ENCODE data around the gene CFAP53.

CFAP53 gene

DNA sequence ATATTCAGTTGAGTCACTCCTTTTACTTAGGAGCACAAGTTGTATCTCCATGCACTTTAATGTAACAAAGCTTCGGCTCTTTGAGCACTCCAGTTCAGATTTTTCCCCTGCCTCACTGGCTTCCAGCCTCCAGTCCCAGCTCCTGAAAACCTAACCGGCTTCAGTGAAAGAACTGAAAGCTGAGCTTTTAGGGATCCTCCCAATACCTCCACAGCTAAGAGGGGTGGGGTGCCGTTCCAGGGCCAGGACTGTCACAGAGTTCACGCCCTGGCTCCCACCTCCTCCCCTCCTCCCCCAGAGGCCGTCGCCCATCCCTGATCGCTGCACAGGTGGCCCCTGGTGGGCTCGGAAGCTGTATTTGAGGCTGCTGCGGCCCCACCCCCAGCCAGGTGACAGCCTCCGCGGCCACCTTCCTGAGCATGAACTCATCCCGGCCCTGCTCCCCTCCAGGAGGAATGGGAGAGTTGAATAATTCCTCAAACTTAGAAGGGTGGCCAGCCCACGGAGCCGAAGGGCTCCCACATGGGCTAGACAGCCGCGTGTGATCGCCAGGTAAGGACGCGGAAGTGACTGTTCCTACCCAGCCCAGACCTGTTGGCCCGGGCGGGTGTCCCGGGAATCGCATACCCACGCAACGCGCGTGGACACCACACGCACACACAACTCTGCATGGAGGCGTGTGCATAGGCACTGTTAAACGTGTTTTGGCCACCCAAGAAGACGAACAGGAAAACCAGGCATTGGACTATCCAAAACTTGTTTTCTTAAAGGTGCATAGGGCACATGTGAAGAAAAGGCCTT lies 73.1 kb downstream of the CFAP53 start:
- DNase-seq, result no peak

DNA sequence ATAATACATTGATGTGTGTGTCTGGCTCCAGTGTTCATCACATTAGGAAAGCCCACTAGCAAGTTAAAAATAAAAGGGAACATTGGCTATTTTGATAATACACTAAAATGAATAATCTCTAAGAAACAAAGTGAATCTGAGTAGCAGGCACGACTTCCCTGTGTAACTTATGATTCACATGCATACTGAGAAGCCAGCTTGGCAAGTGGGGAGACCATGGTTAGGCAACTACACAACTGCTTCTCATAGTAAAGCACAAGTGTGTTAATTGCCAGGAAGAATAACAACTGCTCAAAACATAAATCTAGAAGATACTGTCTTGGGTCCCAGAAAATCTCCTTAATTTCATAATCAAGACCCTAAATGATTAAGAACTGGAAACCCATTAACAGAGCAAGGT lies 75.4 kb downstream of the CFAP53 start:
- DNase-seq, result no peak

DNA sequence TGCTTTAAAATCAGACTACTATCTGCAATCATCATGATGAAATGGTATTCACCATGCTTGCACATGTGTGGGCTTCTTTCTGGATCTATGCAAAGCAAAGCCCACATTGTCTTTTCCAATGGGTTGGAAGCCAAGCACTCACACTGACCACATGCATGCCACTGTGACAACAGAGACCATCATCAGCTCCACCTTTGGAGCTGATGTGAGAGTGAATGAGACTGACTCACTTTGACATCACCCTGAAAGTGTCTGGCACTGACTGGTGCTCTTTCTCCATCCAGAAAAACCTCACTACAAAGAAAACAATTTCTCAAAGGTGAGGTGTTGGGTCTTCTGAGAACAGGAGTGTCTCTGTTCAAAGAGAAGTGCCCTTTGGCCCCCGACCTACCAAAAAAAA lies 76.1 kb downstream of the CFAP53 start:
- DNase-seq, result no peak

- DNase-seq, result no peak
These were observed 77.1 kb downstream of the CFAP53 start for GRCh38 chr18:50189160-50189559.

GRCh38 chr18:50188652-50189051 lies 77.6 kb downstream of the CFAP53 start:
- no peak for DNase-seq

GRCh38 chr18:50187659-50188058 lies 78.6 kb downstream of the CFAP53 start:
- DNase-seq, result no peak

- DNase-seq, result no peak
These were observed 79.9 kb downstream of the CFAP53 start for GRCh38 chr18:50186385-50186784.

DNA sequence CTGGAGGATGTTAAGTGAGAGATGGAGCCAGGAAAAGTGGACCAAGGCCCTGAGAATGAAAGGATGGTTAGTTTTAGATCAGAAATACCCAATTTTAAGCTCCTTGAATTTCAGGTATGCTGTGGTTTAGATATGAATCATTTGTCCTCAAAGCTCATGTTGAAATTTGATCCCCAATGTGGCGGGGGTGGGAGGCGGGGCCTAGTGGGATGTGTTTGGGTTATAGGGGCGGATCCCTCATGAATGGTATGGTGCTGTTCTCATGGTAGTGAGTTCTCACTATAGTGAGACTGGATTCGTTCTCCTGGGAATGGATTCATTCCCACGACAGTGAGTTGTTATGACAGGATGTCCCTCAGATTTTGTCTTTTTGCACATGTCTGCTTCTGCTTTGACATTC lies 82.7 kb downstream of the CFAP53 start:
- no peak for DNase-seq

GRCh38 chr18:50182511-50182910 lies 83.8 kb downstream of the CFAP53 start:
- DNase-seq, result no peak

DNA sequence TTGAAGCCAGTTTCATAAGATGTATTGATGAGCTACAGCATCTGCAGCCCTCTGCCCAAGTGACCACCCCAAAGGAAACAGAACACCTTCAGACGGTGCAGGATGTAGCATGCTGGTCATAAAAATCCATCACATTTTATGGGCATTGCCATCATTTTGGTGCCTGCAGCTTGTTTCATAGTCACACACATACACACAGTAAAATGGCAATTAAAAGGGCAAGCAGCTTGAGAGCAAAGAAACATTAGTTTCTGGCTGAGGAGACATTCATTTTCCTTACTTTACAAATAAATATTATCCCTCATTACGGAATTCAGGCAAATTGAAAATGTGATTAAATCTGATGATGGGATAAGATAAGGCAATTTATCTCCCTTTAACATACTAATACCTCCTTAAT lies 84.7 kb downstream of the CFAP53 start:
- DNase-seq, result no peak

GRCh38 chr18:50179465-50179864 lies 86.8 kb downstream of the CFAP53 start:
- no peak for DNase-seq

DNA sequence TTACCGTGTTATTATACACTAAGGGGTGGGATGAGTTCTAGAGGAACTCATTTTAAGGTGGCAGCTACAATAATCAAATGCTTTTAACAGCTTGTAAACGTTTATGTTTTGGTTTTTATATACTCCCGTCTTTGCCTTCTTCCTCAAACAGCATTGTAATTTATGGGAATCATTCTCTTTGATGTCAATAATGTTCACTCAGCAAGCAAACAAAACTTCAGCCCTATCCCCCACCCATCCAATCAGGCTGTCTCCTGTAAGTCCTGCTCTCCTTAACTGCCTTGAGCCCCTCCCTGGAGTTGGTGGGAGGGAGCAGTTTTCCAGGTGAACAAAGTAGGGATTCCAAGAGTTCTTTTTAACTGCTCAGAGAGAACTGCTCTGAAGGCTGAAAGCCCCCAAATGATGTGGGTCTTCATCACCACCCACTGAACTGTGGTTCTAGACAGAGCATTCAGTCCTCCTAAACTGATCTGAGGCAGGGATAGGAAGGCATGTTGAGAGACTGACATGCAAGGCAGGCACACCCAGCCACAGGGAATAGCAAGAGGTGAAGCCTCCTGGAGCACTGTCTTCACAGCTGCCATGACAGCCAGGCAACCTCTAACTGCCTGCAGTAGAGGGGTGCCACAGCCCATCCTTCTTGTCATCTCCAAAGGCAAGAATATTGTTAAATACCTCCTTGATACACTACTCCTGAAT lies 88.9 kb downstream of the CFAP53 start:
- DNase-seq, result no peak
